Mucosa of descending colon (tissue), 3 donors: Measurements from ENCODE around the gene AOAH. TPM values are rescaled to one million over a fixed set of nuclear protein-coding genes. Genes with fewer than 3 reads are reported as not detected.

Experiments
- ATAC-seq: fragments of 200-7000 bp; cut with Tn5 transposase; one replicate; pipeline ENCODE4 v1.9.1; 2020; ENCODE audit warnings: mild to moderate bottlenecking, moderate library complexity
- DNase-seq, 3 donors: peaks; one replicate each; pipeline ENCODE4 v3.0.0-alpha.2; 2020
- H3K36me3 ChIP-seq: fragments of 200-600 bp; one replicate; pipeline ENCODE4 v1.8.0; 2021; ENCODE audit warnings: low read depth, mild to moderate bottlenecking
- H3K4me1 ChIP-seq: fragments of 200-600 bp; one replicate; pipeline ENCODE4 v1.8.0; 2021; ENCODE audit warnings: low read depth, mild to moderate bottlenecking
- H3K4me3 ChIP-seq: fragments of 200-600 bp; one replicate; pipeline ENCODE4 v1.8.0; 2021; ENCODE audit warnings: mild to moderate bottlenecking
- H3K9me3 ChIP-seq: fragments of 200-600 bp; one replicate; pipeline ENCODE4 v1.8.0; 2021; ENCODE audit warnings: mild to moderate bottlenecking
- intact Hi-C, 2 donors: fragments of 100-400 bp; cut with DNase I in 1 of 2; cut with micrococcal nuclease in 1 of 2; formaldehyde crosslinking; loops; one replicate each; pipeline versions ENCODE4 v1.11.0 to v1.11.1; 2022; cut with DNase I, micrococcal nuclease
- total RNA-seq, 3 donors: library from RNA; stranded (reverse); fragmentation: NEBNext Ultra II Directional in 2 of 3; extraction: Animal tissue kit (Norgen Biotek cat#: 25700) in 2 of 3; gene quantifications; one replicate each; pipeline versions ENCODE4 v1.2.1 to v1.2.4, GENCODE V29; 2021 to 2023
- TF ChIP-seq, protein P1 (sequence below): fragments of 200-600 bp; IDR thresholded peaks from one replicate; pipeline ENCODE4 v1.8.0; 2022; ENCODE audit warnings: antibody characterized with exemption, mild to moderate bottlenecking
- donor health status: DM: no; HTN: no; CAD: no; lungs with moderate emphysema.
- donor health status: DM: no; HTN: no; CAD: no.
- donor health status: DM: no; HTN: yes; CAD: no.

AOAH gene
- total RNA-seq, 3 donors from 2014 or later, result 15.7 to 36.1 (median 28.8) TPM

DNA sequence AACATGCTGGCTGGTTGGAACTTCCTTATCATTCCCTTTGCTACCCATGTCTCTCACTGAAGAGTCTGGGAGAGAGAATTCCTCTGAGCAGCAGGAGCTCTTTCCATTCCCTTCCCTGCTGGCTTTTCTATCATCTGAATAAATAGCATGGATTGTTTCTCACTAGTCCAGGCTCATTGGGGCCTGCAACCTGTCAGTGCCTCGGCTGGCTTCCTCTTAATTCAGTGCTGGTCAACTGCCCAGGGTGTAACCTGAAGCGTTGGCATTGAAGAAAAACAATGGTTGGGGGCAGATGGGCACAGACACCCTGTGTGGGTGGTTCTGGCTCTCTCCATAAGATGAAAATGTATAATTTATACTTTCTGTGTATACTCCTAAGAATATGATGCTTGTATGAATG is 179.0 kb downstream of the AOAH start:
- ATAC-seq (no peak), DNase-seq (no peak)
- intact Hi-C loops, result no loop called here
- TF ChIP-seq, protein P1, sequence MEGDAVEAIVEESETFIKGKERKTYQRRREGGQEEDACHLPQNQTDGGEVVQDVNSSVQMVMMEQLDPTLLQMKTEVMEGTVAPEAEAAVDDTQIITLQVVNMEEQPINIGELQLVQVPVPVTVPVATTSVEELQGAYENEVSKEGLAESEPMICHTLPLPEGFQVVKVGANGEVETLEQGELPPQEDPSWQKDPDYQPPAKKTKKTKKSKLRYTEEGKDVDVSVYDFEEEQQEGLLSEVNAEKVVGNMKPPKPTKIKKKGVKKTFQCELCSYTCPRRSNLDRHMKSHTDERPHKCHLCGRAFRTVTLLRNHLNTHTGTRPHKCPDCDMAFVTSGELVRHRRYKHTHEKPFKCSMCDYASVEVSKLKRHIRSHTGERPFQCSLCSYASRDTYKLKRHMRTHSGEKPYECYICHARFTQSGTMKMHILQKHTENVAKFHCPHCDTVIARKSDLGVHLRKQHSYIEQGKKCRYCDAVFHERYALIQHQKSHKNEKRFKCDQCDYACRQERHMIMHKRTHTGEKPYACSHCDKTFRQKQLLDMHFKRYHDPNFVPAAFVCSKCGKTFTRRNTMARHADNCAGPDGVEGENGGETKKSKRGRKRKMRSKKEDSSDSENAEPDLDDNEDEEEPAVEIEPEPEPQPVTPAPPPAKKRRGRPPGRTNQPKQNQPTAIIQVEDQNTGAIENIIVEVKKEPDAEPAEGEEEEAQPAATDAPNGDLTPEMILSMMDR, result no peak
- H3K36me3 ChIP-seq, result no peaks in the 10 kb centered on the region
- H3K9me3 ChIP-seq, result no peaks in the 10 kb centered on the region
- no peaks in the 10 kb centered on the region for H3K4me1 ChIP-seq
- no peak overlapping the region for H3K4me3 ChIP-seq

- DNase-seq (no peak), ATAC-seq (no peak)
- H3K36me3 ChIP-seq, result no peaks in the 10 kb centered on the region
- no peak overlapping the region for H3K4me3 ChIP-seq
- H3K9me3 ChIP-seq, result no peaks in the 10 kb centered on the region
- intact Hi-C loops, result no loop called here
- TF ChIP-seq, protein P1, result no peak
- H3K4me1 ChIP-seq, result no peaks in the 10 kb centered on the region
These were observed 186.2 kb downstream of the AOAH start for GRCh38 chr7:36538126-36538525.

DNA sequence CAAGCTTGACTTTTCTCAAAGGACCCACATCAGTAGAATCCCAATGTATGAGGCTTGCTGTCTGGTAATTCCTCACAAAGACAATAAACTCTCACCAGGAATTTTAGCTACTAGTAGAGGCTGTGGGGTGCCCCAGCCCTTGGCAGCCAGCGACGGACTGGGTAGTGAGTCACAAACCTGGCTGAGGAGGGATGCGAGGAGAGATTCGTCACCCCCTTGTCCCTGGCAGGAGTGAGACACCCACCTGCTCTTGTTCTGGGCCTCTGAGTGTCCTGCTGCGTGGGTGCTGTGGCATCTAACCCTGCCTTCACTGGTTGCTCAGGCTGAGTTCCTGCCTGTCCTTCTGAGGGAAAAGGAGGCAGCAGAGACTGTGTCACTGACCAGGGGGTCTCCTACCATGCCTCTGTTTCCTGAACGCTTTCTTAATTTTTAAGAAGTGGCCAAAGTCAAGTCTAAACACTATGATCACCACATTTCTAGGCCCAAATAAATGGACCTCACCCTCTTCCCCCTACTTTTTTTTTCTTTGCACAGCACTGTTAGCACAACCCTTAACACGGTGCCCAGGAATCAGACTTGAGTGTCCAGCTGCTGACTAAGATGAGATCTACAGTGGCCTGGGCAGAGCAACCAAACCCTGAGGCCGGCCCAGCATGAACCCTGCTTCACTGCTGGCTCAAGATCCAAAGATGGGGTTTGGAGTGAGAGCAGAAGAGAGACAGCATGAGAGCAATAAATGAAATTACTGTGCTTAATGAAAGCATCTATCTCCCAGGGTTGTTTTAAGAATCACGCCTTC is 188.2 kb downstream of the AOAH start:
- Histone ChIP-seq H3K4me1 (no peaks in the 10 kb centered on the region), H3K4me3 (no peak overlapping the region), H3K36me3 (no peaks in the 10 kb centered on the region), H3K9me3 (no peaks in the 10 kb centered on the region)
- intact Hi-C loops, result no loop called here
- ATAC-seq (no peak), DNase-seq (no peak)
- TF ChIP-seq, protein P1, result no peak

DNA sequence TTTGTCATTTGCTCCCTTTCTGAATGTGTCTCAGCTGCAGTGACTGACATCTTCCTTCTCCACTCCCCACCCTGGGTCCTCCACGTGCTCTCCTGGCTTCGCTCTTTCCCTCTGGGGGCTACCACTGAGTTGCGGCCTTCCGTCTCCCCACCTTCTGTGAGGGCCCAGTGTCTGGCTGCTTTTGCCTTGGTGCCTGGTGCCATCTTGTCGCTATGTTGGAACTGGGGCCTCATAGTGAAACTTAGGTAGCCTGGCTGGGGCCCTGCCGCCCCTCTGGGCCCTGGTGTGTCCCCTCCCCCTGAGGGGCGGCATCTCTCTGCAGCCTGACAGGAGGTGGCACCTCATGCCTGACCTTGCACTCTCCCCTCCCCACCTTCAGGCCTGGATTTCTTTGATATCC is 190.6 kb downstream of the AOAH start:
- TF ChIP-seq, protein P1, result no peak
- DNase-seq (no peak), ATAC-seq (no peak)
- intact Hi-C loops, result no loop called here
- Histone ChIP-seq H3K9me3 (no peaks in the 10 kb centered on the region), H3K36me3 (no peaks in the 10 kb centered on the region), H3K4me3 (no peak overlapping the region), H3K4me1 (no peaks in the 10 kb centered on the region)

DNA sequence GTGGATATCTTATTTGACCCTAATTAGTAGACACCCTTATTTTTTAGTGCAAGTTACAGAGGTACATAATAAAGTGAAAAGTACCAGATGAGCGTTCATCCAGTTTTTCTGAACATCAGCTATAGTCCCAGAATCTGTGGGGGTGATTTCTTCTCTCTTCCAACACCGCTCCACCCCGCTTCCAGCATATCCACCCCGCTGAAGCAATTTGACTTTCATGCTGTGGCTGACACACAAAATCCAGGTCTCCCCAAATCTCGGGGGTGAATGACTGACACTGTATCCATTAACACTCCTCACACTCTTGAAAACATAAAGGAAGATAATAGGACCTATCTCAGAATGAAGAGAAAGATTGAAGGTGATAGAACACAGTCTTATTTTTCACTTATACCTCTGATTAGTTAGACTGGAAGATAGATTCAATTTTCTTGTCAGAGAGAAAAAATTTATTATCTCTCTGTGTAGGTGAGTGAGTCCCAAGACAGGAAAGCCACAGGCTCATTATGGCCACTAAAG is 191.3 kb downstream of the AOAH start:
- Histone ChIP-seq H3K4me3 (no peak overlapping the region), H3K4me1 (no peaks in the 10 kb centered on the region), H3K36me3 (no peaks in the 10 kb centered on the region), H3K9me3 (no peaks in the 10 kb centered on the region)
- TF ChIP-seq, protein P1, result no peak
- ATAC-seq (no peak), DNase-seq (no peak)
- intact Hi-C loops, result no loop called here
